ENCODE measurements around the gene MBNL1.

DNA sequence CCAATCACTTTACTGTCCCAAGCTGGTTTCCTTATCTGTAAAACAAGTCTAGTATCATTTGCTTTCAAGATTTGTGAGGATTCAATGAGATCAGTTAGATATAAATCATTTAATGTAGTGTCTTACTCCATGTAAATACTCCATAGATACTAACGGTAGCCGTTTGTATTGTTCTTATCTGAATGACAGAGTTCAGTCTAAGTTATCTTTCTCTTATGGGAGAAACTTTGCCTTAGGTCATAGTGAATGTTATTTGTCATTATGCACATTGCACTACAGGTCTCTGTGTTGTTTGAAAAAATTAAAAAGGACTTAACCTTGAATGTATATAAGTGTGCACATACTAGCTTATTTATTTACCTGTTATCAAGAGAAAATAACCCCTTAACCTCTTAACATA is 44.7 kb downstream of the MBNL1 start:
- TF ChIP-seq POLR2A (IDR thresholded peaks at IDR 0.05) = no peak
- TF ChIP-seq, protein P1, sequence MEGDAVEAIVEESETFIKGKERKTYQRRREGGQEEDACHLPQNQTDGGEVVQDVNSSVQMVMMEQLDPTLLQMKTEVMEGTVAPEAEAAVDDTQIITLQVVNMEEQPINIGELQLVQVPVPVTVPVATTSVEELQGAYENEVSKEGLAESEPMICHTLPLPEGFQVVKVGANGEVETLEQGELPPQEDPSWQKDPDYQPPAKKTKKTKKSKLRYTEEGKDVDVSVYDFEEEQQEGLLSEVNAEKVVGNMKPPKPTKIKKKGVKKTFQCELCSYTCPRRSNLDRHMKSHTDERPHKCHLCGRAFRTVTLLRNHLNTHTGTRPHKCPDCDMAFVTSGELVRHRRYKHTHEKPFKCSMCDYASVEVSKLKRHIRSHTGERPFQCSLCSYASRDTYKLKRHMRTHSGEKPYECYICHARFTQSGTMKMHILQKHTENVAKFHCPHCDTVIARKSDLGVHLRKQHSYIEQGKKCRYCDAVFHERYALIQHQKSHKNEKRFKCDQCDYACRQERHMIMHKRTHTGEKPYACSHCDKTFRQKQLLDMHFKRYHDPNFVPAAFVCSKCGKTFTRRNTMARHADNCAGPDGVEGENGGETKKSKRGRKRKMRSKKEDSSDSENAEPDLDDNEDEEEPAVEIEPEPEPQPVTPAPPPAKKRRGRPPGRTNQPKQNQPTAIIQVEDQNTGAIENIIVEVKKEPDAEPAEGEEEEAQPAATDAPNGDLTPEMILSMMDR (IDR thresholded peaks at IDR 0.05) = no peak

Data from breast epithelium (tissue), 3 donors.